Effector memory CD8-positive, alpha-beta T cell (primary cell): Measurements from ENCODE around the gene FAAH.

Source experiments
- ATAC-seq: fragments of 150-1000 bp; cut with Tn5 transposase; replicated peaks from 2 replicates; pipeline ENCODE4 v1.10.0; 2021; ENCODE audit warnings: mild to moderate bottlenecking, moderate library complexity
- DNase-seq, 3 experiments: peaks; one replicate each; pipeline ENCODE4 v3.0.0; 2021
- H3K27ac Mint-ChIP-seq, 2 donors: one replicate each; pipeline ENCODE4 v1.8.0; 2022; ENCODE audit warnings: mild to moderate bottlenecking in 2 of 2, mixed read lengths in 2 of 2, moderate library complexity in 2 of 2
- H3K27me3 Mint-ChIP-seq, 2 donors: one replicate each; pipeline ENCODE4 v1.8.0; 2022; ENCODE audit warnings: mixed read lengths in 2 of 2
- H3K36me3 Mint-ChIP-seq: one replicate; pipeline ENCODE4 v1.8.0; 2022; ENCODE audit warnings: mild to moderate bottlenecking, moderate library complexity, mixed read lengths; ENCODE audit not compliant: insufficient read depth
- H3K4me1 Mint-ChIP-seq, 2 donors: one replicate each; pipeline ENCODE4 v1.8.0; 2022; ENCODE audit warnings: low read depth in 2 of 2, mixed read lengths in 2 of 2
- H3K4me3 Mint-ChIP-seq, 2 donors: one replicate each; pipeline ENCODE4 v1.8.0; 2022; ENCODE audit warnings: mild to moderate bottlenecking in 2 of 2, mixed read lengths in 2 of 2, moderate library complexity in 2 of 2
- H3K9me3 Mint-ChIP-seq, 2 donors: one replicate each; pipeline ENCODE4 v1.8.0; 2022; ENCODE audit warnings: mixed read lengths in 2 of 2

The FAAH gene

DNA sequence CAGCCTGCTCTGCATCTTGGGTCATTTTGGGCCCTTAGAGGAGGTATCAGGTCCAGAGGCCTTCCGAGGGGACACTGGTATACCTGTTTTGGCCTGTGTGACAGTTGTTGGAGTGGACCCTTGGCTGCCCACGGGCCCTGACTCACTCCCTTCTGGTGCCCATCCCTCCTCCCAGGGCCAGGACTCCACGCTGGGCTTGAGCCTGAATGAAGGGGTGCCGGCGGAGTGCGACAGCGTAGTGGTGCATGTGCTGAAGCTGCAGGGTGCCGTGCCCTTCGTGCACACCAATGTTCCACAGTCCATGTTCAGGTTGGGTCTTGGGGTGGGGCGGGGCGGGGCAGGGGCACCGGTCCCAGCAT lies 11.1 kb downstream of the FAAH start:
- H3K36me3 Mint-ChIP-seq, result peaks cover 4% of the 10 kb centered on the region
- no peak for DNase-seq
- H3K4me3 Mint-ChIP-seq, result no peak overlapping the region
- H3K9me3 Mint-ChIP-seq, result no peaks in the 10 kb centered on the region
- no peak overlapping the region for H3K27ac Mint-ChIP-seq
- H3K27me3 Mint-ChIP-seq, result no peaks in the 10 kb centered on the region
- H3K4me1 Mint-ChIP-seq, result peaks cover 7 to 20% of the 10 kb centered on the region in 2 donors
- no peak for ATAC-seq

DNA sequence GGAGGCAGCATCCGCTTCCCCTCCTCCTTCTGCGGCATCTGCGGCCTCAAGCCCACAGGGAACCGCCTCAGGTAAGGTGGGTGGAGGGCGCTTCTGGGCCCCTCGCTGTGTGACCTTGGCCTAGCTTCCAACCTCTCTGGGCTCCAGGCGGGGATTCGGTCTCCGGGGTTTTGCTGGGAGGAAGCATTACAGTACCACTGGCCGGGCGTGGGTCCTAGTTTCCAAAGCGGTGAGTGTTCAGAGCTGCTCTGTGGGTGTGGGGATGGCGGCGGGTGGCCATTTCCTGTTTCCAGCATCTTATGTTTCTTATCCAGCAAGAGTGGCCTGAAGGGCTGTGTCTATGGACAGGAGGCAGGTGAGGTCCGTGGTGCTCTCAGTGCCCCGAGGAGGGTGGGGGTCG lies 11.6 kb downstream of the FAAH start:
- H3K27ac Mint-ChIP-seq, result no peak overlapping the region
- H3K9me3 Mint-ChIP-seq, result no peaks in the 10 kb centered on the region
- no peak for DNase-seq
- H3K36me3 Mint-ChIP-seq, result peaks cover 4% of the 10 kb centered on the region
- no peaks in the 10 kb centered on the region for H3K27me3 Mint-ChIP-seq
- no peak for ATAC-seq
- peaks cover 7 to 16% of the 10 kb centered on the region in 2 donors for H3K4me1 Mint-ChIP-seq
- no peak overlapping the region for H3K4me3 Mint-ChIP-seq

DNA sequence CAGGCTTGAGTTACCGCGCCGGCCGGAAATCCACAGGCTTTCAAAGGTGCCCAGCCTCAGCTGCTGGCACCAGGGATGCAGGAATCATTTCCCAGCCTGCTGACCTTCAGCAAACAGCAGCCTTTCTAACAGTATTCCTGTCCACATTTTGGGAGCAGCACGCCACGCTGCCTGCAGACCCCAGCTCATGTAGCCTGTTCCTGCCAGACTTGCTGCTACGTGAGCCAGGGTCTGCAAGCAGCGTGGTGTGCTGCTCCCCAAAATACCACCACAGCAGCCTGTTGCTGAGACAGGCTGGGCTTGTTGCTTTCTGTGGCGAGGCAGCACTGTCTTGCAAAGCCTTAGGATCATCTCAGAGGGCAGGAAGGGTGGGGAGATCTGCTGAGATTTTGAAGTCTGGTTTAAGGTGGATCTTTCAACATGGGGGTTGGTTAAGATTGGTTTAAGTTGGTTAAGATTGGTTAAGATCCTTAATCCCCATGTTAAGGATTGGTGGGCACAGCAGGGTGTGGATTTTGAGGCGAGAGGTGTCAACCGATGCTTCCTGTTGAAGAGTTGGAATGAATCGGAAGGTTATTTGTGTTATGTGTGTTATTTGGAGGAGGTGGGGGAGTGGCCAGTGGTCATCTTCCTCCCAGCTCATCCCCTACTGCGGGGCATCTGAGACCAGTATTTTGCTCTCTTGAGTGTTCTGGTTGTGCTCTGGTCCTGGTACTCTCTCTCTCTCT lies 12.9 kb downstream of the FAAH start:
- peaks cover 4% of the 10 kb centered on the region for H3K36me3 Mint-ChIP-seq
- no peaks in the 10 kb centered on the region for H3K9me3 Mint-ChIP-seq
- DNase-seq (no peak), ATAC-seq (peak; percentile 81)
- H3K27ac Mint-ChIP-seq, result peak overlapping the region in 1 of 2 donors; percentile 72
- H3K4me3 Mint-ChIP-seq, result peak overlapping the region; percentile 56 to 69
- H3K27me3 Mint-ChIP-seq, result no peaks in the 10 kb centered on the region
- peaks cover 7 to 16% of the 10 kb centered on the region in 2 donors for H3K4me1 Mint-ChIP-seq

DNA sequence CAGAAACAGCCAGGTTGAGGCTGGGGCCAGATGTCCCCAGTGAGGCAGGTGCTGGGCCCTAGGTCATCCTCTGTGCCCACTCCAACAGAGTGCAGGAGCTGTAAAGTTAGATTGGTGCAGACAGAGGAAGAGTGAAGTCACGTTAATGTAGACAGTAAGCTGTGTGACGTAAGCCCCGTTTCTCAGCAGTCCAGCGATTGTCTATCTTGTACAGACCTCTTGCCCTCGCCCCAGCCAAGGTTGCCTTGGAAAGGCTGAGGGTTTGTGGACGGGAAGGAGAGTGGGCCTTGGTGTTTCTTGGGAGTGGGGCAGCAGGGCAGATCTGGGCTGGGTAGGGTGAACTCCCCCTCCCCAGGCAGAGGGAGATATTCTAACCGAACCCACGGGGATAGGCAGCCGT lies 13.5 kb downstream of the FAAH start:
- peaks cover 4% of the 10 kb centered on the region for H3K36me3 Mint-ChIP-seq
- H3K27me3 Mint-ChIP-seq, result no peaks in the 10 kb centered on the region
- no peak for ATAC-seq
- H3K9me3 Mint-ChIP-seq, result no peaks in the 10 kb centered on the region
- H3K27ac Mint-ChIP-seq, result peak overlapping the region in 1 of 2 donors; percentile 72
- H3K4me3 Mint-ChIP-seq, result peak overlapping the region in 1 of 2 donors; percentile 24
- no peak for DNase-seq
- peaks cover 7 to 16% of the 10 kb centered on the region in 2 donors for H3K4me1 Mint-ChIP-seq

DNA sequence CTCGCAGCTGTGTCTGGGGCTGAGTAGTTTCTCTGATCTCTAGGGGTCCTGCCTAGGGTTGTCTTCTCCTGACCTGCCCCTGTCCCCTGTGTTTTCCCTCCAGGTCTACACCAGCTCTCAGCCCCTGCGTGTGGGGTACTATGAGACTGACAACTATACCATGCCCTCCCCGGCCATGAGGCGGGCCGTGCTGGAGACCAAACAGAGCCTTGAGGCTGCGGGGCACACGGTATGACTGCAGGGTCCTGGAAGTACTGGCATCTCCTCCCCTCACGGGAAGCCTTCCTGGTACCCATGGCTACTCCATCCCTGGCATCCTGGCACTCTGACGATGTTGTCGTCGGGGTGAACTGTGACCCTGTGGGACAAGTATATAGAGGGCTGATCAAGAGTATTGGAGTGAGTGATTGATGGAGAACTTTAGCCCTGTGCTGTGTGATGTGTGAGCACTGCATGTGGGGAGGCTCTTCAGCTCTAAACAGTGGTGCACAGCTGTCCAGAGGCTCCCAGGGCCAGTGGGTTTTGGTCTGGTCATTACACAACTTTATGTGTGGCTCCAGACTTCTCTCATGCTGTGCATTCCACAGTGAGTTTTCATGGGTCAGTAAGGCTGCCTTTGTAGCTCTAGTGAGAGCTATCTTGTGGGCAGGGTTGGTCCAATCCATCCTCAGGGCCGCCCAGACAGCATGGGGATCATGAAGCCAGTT lies 14.4 kb downstream of the FAAH start:
- DNase-seq (no peak), ATAC-seq (no peak)
- H3K9me3 Mint-ChIP-seq, result no peaks in the 10 kb centered on the region
- peak overlapping the region; percentile 51 to 72 for H3K27ac Mint-ChIP-seq
- H3K36me3 Mint-ChIP-seq, result peaks cover 4% of the 10 kb centered on the region
- no peak overlapping the region for H3K4me3 Mint-ChIP-seq
- H3K27me3 Mint-ChIP-seq, result no peaks in the 10 kb centered on the region
- peaks cover 9 to 18% of the 10 kb centered on the region in 2 donors for H3K4me1 Mint-ChIP-seq

DNA sequence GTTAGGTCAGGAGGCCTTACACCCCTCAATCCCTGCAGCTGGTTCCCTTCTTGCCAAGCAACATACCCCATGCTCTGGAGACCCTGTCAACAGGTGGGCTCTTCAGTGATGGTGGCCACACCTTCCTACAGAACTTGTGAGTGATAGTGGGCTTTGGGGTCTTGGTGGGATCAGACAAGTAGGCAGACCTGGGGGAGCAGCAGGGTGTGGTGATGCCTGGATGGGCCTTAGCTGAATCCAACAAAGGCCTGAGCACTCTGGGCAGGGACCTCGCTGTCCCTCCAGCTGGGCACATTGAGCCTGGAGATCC lies 14.9 kb downstream of the FAAH start:
- peaks cover 14 to 22% of the 10 kb centered on the region in 2 donors for H3K4me1 Mint-ChIP-seq

DNA sequence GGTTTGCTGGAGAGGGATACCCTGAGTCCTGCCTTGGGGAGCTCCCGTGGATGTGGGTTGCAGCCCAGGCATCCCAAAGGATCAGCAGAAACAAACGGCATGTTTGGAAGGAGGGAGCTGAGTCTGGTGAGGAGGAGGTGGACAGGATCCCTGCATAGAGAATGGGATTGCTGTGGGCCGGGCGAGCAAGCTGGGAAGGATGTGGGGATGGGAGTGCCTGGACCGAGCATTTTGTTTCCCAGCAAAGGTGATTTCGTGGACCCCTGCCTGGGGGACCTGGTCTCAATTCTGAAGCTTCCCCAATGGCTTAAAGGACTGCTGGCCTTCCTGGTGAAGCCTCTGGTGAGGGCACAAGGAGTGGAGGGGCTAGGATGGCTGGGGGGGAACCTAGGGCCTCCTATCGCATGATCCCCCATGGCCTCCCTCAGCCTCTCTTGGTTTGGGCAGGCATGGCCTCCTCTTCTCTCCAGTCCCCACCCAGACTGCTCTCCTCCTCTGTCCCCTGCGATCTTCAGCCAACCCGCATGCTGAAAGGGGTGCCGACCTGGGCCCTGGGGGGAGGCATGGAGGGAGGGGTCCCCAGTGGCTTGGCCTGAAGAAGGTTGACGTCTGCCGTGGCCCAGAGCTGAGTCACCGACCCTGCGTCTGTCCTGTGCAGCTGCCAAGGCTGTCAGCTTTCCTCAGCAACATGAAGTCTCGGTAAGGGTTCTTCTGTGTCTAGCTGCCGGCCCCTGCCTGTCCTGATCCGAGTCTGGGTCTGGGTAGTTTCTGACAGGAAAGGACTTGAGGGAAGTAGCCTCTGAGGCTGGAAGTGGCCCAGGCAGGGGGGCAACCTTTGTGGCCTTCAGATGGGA lies 16.3 kb downstream of the FAAH start:
- ATAC-seq, result no peak
- peaks cover 19 to 29% of the 10 kb centered on the region in 2 donors for H3K4me1 Mint-ChIP-seq
- H3K9me3 Mint-ChIP-seq, result no peaks in the 10 kb centered on the region
- H3K4me3 Mint-ChIP-seq, result no peak overlapping the region
- H3K27me3 Mint-ChIP-seq, result no peaks in the 10 kb centered on the region
- peaks cover 4% of the 10 kb centered on the region for H3K36me3 Mint-ChIP-seq
- no peak for DNase-seq
- peak overlapping the region; percentile 28 to 65 for H3K27ac Mint-ChIP-seq

More for the DNA sequence above, 14.9 kb downstream of the FAAH start:
- Mint-ChIP-seq H3K9me3 (no peaks in the 10 kb centered on the region), H3K36me3 (peaks cover 4% of the 10 kb centered on the region), H3K27ac (peak overlapping the region; percentile 51 to 72), H3K4me3 (no peak overlapping the region), H3K27me3 (no peaks in the 10 kb centered on the region)
- ATAC-seq, result no peak
- DNase-seq, result no peak

DNA sequence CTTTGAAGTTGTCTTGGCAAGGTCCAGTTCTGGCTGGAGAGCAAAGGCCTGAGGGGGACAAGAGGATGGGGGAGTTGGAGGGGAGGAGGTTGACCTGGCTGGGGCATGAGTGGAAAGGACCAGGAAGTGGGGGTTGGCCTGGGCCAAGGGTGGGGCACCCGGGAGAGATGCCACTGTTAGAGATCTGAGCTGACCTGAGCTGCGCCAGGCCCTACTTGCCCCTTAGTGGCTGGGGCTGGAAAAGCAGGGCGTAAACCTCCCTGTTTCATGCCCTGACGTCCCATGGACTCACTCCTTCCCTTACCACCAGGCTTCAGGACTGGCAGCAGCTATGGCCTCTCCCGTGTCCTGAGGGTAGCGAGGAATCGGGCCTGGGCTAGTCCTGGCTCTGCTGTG lies 16.9 kb downstream of the FAAH start:
- Mint-ChIP-seq H3K27ac (peak overlapping the region in 1 of 2 donors; percentile 49), H3K9me3 (no peaks in the 10 kb centered on the region), H3K27me3 (no peaks in the 10 kb centered on the region), H3K36me3 (peaks cover 4% of the 10 kb centered on the region), H3K4me1 (peaks cover 19 to 35% of the 10 kb centered on the region in 2 donors), H3K4me3 (no peak overlapping the region)
- DNase-seq (no peak), ATAC-seq (no peak)

DNA sequence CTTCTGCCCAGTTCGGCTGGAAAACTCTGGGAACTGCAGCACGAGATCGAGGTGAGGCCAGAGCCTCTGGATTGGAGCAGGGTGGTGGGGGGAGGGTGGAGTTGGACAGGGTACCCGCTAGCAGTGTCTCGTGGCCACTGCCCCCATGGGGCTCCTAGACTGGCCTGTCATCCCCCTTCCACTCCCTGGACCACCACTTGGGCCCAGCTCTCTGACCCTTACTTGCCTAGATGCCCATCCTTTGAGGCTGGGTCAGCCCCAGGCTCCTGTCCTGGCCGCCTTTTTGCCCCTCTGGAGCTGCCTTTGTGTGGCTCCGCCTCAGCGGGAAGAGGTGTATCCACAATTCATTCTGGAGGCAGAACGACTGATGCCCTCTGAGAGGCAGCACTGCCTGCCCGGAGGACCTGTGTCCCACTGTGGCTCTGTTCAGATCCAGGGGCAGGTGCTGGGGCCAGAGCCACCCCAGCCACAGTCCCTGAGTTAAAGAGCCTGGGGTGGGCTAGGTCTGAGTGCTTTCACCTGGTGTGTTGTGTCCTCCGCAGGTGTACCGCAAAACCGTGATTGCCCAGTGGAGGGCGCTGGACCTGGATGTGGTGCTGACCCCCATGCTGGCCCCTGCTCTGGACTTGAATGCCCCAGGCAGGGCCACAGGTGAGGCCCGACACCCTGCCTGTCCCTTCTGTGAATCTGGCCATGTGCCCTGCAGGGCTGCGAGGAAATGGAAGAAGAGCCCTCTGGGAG lies 17.7 kb downstream of the FAAH start:
- Mint-ChIP-seq H3K36me3 (peaks cover under 1% of the 10 kb centered on the region), H3K4me3 (no peak overlapping the region), H3K4me1 (peaks cover 19 to 34% of the 10 kb centered on the region in 2 donors), H3K27ac (peak overlapping the region in 1 of 2 donors; percentile 49), H3K27me3 (no peaks in the 10 kb centered on the region), H3K9me3 (no peaks in the 10 kb centered on the region)
- ATAC-seq (no peak), DNase-seq (no peak)

DNA sequence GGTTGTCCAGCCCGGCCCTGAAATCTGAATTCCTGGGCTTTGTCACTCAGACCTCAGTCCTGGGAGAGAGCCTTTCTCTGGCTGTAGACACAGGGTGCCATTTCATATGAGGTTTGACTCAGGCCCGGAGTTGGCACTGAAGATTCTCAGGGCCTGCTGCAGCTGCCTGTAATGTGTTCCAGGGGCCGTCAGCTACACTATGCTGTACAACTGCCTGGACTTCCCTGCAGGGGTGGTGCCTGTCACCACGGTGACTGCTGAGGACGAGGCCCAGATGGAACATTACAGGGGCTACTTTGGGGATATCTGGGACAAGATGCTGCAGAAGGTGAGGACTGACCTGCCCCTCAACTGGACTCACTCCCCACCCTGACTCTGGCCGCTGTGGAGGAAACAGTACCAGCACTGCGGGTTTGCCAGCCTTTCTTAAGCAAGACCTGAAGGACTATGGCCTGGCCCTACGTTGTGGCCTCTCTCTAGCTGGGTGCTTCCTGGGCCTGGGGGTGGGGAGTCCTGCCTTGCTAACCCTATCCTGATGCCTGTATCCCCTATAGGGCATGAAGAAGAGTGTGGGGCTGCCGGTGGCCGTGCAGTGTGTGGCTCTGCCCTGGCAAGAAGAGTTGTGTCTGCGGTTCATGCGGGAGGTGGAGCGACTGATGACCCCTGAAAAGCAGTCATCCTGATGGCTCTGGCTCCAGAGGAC lies 18.9 kb downstream of the FAAH start:
- Mint-ChIP-seq H3K9me3 (no peaks in the 10 kb centered on the region), H3K27ac (peak overlapping the region in 1 of 2 donors; percentile 49), H3K4me3 (no peak overlapping the region), H3K36me3 (no peaks in the 10 kb centered on the region), H3K4me1 (peaks cover 12 to 28% of the 10 kb centered on the region in 2 donors), H3K27me3 (no peaks in the 10 kb centered on the region)
- no peak for DNase-seq
- ATAC-seq, result no peak

DNA sequence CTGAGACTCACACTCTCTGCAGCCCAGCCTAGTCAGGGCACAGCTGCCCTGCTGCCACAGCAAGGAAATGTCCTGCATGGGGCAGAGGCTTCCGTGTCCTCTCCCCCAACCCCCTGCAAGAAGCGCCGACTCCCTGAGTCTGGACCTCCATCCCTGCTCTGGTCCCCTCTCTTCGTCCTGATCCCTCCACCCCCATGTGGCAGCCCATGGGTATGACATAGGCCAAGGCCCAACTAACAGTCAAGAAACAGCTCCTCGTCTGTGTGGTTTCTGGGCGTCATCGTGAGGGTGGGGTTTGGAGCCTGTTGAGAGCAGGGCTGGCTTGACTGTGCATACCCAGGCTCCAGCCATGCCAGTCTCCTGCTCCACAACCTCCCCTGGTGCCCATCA lies 19.5 kb downstream of the FAAH start:
- H3K4me3 Mint-ChIP-seq, result peak overlapping the region in 1 of 2 donors; percentile 33

DNA sequence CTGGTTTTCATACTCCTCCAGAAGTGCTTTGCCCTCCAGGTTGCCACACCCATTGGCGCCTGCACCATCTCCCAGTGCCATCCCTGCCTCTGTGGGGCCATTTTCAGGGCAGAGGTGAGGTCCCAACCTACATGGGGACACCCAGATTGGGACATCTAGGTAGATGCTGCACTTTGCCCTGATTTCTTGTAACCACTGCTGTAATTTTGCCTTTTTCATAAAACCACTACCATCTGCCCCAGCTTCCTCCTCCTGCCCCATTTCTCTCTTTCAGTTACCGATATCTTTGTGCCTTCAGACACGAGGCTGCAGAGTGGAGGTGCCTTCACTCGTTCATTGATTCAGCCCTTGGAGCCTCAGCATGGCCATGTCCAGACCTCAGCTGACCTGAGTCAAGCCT lies 21.4 kb downstream of the FAAH start:
- DNase-seq (no peak), ATAC-seq (peak; percentile 67)
- H3K9me3 Mint-ChIP-seq, result no peaks in the 10 kb centered on the region
- H3K27me3 Mint-ChIP-seq, result no peaks in the 10 kb centered on the region
- H3K36me3 Mint-ChIP-seq, result no peaks in the 10 kb centered on the region
- peak overlapping the region; percentile 46 to 89 for H3K27ac Mint-ChIP-seq
- H3K4me3 Mint-ChIP-seq, result peak overlapping the region in 1 of 2 donors; percentile 62
- peaks cover 12 to 23% of the 10 kb centered on the region in 2 donors for H3K4me1 Mint-ChIP-seq

More for the DNA sequence above, 19.5 kb downstream of the FAAH start:
- peaks cover 12 to 25% of the 10 kb centered on the region in 2 donors for H3K4me1 Mint-ChIP-seq
- H3K36me3 Mint-ChIP-seq, result no peaks in the 10 kb centered on the region
- no peaks in the 10 kb centered on the region for H3K9me3 Mint-ChIP-seq
- peak; percentile 91 for ATAC-seq
- H3K27me3 Mint-ChIP-seq, result no peaks in the 10 kb centered on the region
- peak; percentile 43 to 52 (median 45) for DNase-seq
- peak overlapping the region in 1 of 2 donors; percentile 49 for H3K27ac Mint-ChIP-seq
